Measurements from ENCODE around the gene BMI1.

The BMI1 gene

GRCh38 chr10:22319980-22320558, 830 bp upstream of the BMI1 start:
- DNase-seq = no peak

GRCh38 chr10:22321156-22321923, 441 bp downstream of the BMI1 start:
- DNase-seq = peak; percentile 65

DNA sequence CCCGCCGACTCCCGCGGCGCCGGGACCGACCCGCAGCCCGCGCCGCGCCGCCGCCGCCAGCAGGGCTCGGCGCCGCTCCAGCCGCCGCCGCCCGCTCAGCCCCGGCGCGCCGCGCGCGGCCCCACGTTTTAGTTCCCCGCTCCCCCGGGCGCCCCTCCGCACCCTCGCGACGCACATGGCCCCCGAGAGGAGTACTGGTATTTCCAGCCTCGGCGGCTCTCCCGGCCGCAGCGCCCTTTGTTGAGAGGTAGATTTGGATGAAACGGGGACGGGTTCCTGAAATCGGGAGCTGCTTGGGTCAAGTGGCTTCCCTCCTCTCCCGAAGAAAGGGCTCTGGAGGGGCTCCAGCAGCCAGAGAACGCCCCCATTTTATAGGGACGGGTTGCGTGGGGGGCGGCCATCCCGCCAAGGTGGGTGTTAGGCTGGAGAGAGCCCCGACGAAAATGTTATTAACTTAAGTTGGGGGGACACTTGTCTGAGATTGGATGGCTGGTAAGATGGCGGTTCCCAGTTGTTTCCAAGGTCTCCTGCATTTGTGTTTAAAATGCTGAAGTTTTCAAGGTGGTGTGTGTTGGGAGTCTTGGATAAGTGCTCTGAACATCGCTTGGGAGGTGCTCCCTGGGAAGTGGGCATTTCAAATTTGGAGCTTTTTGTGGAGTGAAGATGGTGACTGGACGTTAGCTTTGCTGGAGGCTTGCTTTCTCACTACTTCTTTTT, 1.2 kb downstream of the BMI1 start:
- DNase-seq = no peak

DNA sequence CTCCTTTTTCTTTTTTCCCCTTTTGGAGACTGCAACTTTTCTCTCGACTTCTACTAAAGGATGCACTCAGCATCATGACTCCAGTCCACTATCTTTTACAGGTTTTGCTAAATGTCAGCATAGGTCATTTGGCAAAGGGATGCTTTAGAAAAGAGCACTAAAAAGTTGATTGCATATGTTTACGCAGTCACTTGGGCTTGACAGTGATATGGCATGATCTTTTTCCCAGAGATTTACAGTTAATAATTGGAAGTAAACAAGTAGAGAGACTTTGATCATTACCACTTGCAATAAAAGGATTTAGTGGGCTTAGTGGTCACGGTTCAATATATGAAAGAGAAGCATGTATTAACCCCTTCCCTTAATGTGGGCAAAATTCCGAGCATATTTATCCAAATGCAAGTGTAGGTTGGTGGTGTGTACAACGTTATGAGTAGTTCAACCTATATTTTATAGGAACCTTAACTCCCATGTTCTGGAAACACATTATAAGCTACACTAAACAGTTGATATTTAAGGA, 1.8 kb downstream of the BMI1 start:
- no peak for DNase-seq

GRCh38 chr10:22323538-22324305, 2.8 kb downstream of the BMI1 start:
- no peak for DNase-seq

DNA sequence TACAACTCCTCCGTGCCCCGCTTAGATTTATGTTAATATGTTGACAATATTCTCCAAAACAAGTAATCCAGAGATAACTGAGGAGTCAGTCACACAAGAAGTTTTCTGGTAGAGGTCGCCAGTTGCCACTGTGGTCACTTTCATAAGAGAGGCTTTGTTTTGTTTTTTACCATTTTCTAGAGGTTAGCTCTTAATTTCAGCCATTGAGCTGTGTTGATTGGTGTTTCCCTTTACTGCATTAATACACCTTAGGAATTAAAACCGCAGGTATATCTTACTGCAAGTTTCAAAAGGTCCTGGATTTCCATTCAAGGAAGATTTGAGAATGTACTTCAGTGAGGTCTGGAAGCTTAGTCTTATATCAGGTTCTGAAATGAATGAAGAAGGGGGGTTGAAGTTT, 3.5 kb downstream of the BMI1 start:
- no peak for DNase-seq

DNA sequence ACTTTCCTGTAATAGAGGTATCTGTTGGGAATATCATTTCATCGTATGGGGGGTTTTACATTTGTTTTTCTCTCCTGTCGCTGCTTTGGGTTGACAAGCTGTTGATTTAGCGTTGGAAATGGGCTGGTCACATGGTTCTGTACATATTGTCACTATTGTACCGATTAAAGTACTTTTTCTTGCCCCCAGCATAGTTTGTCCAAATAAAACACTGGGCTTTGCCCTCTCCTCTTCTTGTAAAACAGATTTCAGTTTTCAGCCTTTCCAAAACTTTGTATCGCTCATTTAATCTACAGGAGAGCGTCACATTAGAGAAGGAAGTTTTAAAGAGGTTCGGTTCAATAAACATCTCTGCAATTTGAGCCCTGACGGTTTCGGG, 4.0 kb downstream of the BMI1 start:
- DNase-seq = no peak

GRCh38 chr10:22325272-22326144, 4.6 kb downstream of the BMI1 start:
- peak; percentile 64 for DNase-seq

DNA sequence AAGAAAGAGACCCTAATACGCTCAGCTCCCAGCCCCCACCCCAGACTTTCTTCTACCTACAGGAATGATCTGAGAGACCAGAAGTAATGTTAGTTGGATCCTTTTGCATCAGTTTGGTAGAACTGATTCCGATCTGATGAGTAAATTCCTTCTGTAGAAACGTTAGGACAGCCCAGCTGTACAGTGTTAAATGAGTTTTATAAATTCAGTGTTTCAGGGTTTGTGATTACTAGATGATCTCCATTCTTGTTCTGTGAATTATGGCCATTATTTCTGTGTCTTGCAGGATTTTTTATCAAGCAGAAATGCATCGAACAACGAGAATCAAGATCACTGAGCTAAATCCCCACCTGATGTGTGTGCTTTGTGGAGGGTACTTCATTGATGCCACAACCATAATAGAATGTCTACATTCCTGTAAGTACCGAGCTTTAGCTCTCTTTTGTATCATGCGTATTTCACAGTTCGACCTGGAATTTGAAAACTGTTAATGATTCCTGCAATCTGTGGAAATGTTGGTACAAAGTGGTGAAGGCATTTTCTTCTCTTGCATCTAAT, 5.3 kb downstream of the BMI1 start:
- no peak for DNase-seq

- DNase-seq = no peak
These were observed 8.3 kb downstream of the BMI1 start for GRCh38 chr10:22329150-22329549.

DNA sequence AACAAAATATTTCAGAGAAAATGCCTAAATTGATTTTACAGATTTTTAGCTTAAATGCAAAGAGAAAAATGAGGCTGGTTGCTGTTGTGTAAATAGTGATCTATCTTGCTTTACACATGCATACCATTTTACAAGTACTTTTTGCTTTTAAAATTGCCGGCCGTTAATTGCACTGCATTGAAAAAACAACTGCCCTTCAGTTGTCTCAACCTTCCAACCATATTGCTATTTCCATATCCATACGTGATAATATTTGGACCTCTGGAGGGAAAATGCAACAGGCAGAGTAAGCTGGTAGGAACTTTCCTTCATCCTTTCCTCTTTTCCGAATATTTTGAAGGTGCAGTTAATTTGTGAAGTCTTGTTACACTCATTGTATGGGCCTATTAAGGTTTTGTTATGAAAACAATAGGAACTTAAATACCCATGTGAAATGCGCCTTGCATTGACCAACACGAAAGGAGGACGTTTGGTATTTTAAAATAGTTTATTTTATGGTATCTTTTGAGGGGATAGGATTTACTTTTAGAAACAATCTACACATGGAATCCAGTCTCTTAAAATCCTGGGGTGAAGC, 11.3 kb downstream of the BMI1 start:
- no peak for DNase-seq

DNA sequence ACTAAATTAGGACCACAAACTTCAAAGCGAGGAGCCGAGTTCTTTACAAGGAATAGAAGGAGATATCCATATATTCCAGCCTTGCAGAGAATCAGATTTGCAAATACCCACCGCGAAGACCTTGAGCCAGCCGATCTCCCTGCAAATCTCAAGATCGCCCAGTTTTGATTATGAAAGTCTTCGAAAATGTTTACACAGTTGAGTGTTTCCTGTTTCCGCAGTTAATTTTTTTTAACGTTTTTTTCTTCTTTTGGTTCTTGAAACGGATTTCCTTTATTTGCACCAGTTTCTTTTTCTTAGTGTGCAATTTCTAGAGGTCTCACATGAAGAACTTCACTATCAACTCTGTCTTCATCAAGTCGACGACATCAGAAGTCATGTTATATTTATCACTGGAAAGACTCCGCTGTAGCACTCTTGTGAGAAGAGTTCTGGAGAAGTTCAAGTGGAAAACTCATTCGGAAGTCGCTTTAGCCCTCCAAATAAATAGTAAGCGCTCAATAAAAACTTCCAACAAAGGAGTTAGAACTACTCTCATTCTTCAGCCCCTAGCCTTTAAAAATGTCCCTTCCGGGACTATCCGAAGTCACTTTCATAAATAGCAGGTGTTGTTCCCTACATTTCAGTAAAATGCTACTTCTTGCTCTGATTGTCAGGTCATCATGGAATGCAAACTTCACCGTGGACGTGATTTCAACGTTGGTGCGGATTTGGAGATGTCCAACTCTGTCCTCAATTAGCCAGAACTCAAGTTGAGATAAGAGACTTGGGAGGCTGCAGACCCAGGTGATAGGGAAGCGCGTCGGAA, 12.5 kb downstream of the BMI1 start:
- no peak for DNase-seq

DNA sequence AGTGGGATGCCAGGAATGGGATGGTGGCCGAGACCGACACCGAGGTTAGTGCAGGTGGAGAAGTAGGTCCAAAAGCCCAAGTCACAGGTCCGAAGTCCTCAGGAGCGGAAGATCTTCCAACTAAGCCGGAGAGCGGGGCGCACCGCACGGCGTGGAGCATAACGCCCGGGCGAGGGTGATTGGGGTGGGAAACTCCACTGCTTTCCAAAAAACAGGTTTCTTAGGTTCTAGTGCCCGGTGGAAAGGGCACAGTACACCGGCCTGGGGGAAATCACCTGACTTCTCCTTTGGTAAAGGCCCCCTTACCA, 13.0 kb downstream of the BMI1 start:
- DNase-seq = no peak

GRCh38 chr10:22334414-22335172, 13.7 kb downstream of the BMI1 start:
- DNase-seq = no peak

DNA sequence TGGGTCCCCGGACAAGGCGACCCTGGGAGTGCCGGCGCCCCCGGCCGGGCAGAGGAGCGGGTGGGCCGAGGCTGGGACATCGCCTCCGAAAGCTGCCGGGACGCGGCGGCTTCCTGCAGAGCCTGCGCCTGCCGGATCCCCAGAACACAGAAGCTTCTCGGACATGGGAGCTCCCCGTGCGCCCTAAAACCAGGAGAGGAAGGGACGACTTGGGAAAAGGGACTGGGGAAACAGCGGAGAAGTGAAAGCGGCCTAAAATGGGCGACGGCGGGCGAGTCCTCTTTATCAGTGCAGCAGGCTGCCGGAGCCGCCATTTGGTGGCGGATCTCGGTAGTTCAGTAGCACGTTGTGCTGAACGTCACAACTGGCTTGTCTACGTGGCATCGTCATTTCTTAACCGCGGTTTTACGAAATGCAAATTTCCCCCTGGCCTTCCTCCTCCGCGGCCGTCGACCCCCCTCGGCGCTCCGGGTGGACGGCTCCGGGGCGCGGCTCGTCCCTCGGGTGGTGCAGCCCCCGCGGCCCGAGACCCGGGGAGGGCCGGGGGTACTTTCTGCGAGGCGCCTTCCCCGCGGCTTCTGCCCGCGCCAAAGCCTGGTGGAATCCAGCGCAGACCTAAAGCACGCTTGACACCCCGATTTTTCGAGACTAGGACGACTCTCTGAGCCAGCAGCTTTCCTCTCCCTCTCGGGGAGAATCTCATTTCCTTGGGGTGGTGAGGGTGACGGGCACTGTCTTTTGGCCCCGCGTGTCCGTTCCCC, 14.5 kb downstream of the BMI1 start:
- DNase-seq = peak; percentile 48

DNA sequence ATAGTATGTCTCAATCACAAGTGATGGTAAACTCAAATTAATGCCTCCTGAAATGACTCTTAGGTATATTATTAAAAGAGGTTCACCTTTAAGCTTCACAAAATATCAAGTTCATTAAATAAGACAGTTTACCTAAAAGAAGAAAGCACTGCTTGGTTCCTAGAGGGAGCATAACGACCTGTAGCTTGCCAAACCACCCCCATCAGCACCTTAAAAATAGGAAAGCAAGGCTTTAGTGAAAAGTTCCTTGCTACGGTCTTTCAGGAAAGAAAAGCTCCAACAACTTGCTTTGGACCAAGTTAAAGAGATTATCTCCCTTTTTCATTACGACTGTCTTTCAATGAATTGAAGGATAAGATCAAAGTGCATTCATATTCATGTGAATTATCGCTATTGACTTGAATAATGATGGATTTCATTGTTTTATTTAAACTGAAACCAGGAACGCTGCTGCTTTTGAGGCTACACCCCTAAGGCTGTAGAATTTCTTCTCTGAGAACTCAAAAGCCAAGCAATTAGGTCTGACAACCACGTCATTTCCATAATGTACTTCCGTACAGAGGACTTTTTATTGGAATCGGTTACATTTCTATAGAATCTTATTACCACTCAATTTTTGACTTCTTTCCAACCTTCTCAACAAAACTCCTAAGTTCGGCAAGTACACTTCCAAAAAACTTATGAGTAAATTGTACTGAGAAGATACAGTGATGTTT, 17.4 kb downstream of the BMI1 start:
- DNase-seq = no peak

- no peak for DNase-seq
These were observed 18.0 kb downstream of the BMI1 start for GRCh38 chr10:22338931-22339330.

- DNase-seq = no peak
These were observed 18.9 kb downstream of the BMI1 start for GRCh38 chr10:22339761-22340328.
